ENCODE data around the gene ZNF296. TPM values are rescaled to one million over a fixed set of nuclear protein-coding genes. Genes with fewer than 3 reads are reported as not detected.

Gene ZNF296
- total RNA-seq, 1 donor from 2014 or later: 3.0 TPM

DNA sequence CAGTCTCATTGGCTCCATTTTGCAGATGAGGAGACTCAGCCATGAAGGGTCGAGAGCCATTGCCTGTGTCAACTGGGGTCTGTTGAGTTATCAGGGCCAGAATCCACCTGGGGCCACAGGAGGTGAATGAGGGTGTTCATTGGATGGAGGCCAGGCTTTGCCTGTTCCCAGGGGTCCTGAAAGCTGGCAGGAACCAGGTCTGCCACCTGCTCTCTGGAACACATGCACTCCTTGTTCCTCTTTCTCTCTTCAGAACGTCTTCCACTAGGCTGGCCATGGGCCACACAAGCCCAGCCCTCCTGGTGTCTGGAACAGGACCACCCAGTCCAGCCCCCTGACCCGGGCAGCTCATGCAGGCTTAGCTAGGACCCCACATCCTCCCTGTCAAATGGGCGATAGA lies 37.8 kb upstream of the ZNF296 start:
- Histone ChIP-seq H3K9ac (ENCODE audit: low read length) (no peak overlapping the region), H3K4me3 (ENCODE audit: insufficient read depth, low read depth, low read length) (no peak overlapping the region), H3K4me1 (ENCODE audit: insufficient read depth, low read length) (no peaks in the 10 kb centered on the region), H4K20me1 (ENCODE audit: insufficient read depth, low read length) (peaks cover 98% of the 10 kb centered on the region), H3K36me3 (ENCODE audit: insufficient read depth, low read length) (no peaks in the 10 kb centered on the region), H3K4me2 (ENCODE audit: low read length) (no peak overlapping the region), H2AFZ (ENCODE audit: low read depth, low read length) (no peak overlapping the region), H3K27me3 (ENCODE audit: insufficient read depth, low read length) (no peaks in the 10 kb centered on the region), H3K79me2 (ENCODE audit: insufficient read depth, low read length) (peaks cover 90% of the 10 kb centered on the region), H3K9me3 (ENCODE audit: insufficient read depth, low read depth, low read length) (no peaks in the 10 kb centered on the region), H3K27ac (ENCODE audit: low read depth, low read length) (no peak overlapping the region)
- no peak overlapping the region for H3K27ac Mint-ChIP-seq (ENCODE audit: unreplicated experiment)
- TF ChIP-seq, protein P1, sequence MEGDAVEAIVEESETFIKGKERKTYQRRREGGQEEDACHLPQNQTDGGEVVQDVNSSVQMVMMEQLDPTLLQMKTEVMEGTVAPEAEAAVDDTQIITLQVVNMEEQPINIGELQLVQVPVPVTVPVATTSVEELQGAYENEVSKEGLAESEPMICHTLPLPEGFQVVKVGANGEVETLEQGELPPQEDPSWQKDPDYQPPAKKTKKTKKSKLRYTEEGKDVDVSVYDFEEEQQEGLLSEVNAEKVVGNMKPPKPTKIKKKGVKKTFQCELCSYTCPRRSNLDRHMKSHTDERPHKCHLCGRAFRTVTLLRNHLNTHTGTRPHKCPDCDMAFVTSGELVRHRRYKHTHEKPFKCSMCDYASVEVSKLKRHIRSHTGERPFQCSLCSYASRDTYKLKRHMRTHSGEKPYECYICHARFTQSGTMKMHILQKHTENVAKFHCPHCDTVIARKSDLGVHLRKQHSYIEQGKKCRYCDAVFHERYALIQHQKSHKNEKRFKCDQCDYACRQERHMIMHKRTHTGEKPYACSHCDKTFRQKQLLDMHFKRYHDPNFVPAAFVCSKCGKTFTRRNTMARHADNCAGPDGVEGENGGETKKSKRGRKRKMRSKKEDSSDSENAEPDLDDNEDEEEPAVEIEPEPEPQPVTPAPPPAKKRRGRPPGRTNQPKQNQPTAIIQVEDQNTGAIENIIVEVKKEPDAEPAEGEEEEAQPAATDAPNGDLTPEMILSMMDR (IDR thresholded peaks at IDR 0.05; ENCODE audit: insufficient read depth, low read depth, low read length): no peak
- no peak for TF ChIP-seq EZH2 (IDR thresholded peaks at IDR 0.05; ENCODE audit: insufficient read depth, low read length)
- FAIRE-seq: no peak
- no peak for DNase-seq (ENCODE audit: low read depth)
- H3K9me3 Mint-ChIP-seq (ENCODE audit: unreplicated experiment): peaks cover 2% of the 10 kb centered on the region
- no peaks in the 10 kb centered on the region for H3K27me3 Mint-ChIP-seq (ENCODE audit: low read depth, unreplicated experiment)
- H3K4me3 Mint-ChIP-seq (ENCODE audit: unreplicated experiment): no peak overlapping the region
- H3K4me1 Mint-ChIP-seq (ENCODE audit: low read depth, unreplicated experiment): peaks cover 8% of the 10 kb centered on the region
- no peaks in the 10 kb centered on the region for H3K36me3 Mint-ChIP-seq (ENCODE audit: low read depth, unreplicated experiment)

DNA sequence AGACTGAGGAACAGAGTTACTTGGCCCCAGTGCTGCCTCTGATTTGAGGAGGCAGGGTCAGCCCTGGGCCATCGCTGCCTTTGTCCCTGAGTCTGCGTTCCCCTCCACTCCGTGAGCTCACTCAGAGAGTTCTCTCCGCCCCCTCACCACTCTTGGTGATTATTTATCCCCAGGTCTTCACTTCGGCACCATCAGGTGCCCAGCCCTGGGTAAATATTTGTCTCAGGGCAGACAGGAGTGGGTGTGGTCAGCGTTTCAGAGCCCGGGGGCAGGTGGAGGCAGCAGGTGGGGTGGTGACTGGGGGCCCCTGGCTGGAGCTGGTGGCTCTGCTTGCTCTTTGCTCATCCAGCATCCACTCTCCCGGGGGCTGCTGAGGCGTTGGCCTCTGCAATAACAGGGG lies 37.4 kb upstream of the ZNF296 start:
- no peaks in the 10 kb centered on the region for H3K4me1 ChIP-seq (ENCODE audit: insufficient read depth, low read length)
- Mint-ChIP-seq H3K4me3 (ENCODE audit: unreplicated experiment) (no peak overlapping the region), H3K4me1 (ENCODE audit: low read depth, unreplicated experiment) (peaks cover 8% of the 10 kb centered on the region), H3K9me3 (ENCODE audit: unreplicated experiment) (peaks cover 2% of the 10 kb centered on the region), H3K36me3 (ENCODE audit: low read depth, unreplicated experiment) (no peaks in the 10 kb centered on the region), H3K27ac (ENCODE audit: unreplicated experiment) (no peak overlapping the region), H3K27me3 (ENCODE audit: low read depth, unreplicated experiment) (no peaks in the 10 kb centered on the region)
- no peak for FAIRE-seq
- DNase-seq (ENCODE audit: low read depth): no peak
- no peaks in the 10 kb centered on the region for H3K9me3 ChIP-seq (ENCODE audit: insufficient read depth, low read depth, low read length)
- H3K27me3 ChIP-seq (ENCODE audit: insufficient read depth, low read length): no peaks in the 10 kb centered on the region
- TF ChIP-seq EZH2 (IDR thresholded peaks at IDR 0.05; ENCODE audit: insufficient read depth, low read length): no peak
- TF ChIP-seq, protein P1 (IDR thresholded peaks at IDR 0.05; ENCODE audit: insufficient read depth, low read depth, low read length): no peak
- no peak overlapping the region for H3K27ac ChIP-seq (ENCODE audit: low read depth, low read length)
- no peak overlapping the region for H3K9ac ChIP-seq (ENCODE audit: low read length)
- H3K79me2 ChIP-seq (ENCODE audit: insufficient read depth, low read length): peaks cover 95% of the 10 kb centered on the region
- no peak overlapping the region for H2AFZ ChIP-seq (ENCODE audit: low read depth, low read length)
- no peaks in the 10 kb centered on the region for H3K36me3 ChIP-seq (ENCODE audit: insufficient read depth, low read length)
- H3K4me2 ChIP-seq (ENCODE audit: low read length): no peak overlapping the region
- H3K4me3 ChIP-seq (ENCODE audit: insufficient read depth, low read depth, low read length): no peak overlapping the region
- peaks cover 98% of the 10 kb centered on the region for H4K20me1 ChIP-seq (ENCODE audit: insufficient read depth, low read length)

DNA sequence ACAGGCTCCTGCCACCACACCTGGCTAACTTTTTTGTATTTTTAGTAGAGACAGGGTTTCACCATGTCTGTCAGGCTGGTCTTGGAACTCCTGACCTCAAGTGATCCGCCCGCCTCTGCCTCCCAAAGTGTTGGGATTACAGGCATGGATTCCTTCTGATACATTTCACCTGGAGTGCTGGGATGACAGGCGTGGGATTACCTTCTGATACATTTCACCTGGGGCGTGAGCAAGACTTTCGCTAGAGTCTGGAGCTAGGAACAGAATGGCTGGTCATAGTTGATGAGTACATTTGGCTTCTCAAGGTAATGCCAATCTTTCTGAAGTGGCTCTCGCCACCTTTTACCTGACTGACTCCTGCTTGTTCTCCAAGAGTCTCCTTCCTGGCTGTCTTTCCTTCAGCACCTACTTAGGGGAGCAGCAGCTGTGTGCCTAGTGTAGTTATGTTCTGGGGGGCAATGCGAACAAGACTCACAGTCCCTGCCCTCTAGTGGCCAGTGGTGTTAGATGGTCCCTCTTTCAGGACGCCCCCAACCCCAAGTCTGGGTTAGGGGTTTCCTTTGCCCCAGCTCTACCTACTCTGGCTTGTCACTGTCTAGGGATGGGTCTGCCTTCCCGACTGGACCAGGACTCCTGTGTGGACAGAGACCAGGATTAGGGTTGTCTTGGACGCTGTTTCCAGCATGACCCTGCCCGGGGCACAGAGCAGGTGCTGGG lies 36.0 kb upstream of the ZNF296 start:
- Mint-ChIP-seq H3K36me3 (ENCODE audit: low read depth, unreplicated experiment) (no peaks in the 10 kb centered on the region), H3K4me3 (ENCODE audit: unreplicated experiment) (no peak overlapping the region), H3K9me3 (ENCODE audit: unreplicated experiment) (peaks cover 2% of the 10 kb centered on the region), H3K27ac (ENCODE audit: unreplicated experiment) (no peak overlapping the region), H3K4me1 (ENCODE audit: low read depth, unreplicated experiment) (peaks cover 5% of the 10 kb centered on the region), H3K27me3 (ENCODE audit: low read depth, unreplicated experiment) (no peaks in the 10 kb centered on the region)
- no peak overlapping the region for H3K4me3 ChIP-seq (ENCODE audit: insufficient read depth, low read depth, low read length)
- H3K9me3 ChIP-seq (ENCODE audit: insufficient read depth, low read depth, low read length): no peaks in the 10 kb centered on the region
- no peak for TF ChIP-seq EZH2 (IDR thresholded peaks at IDR 0.05; ENCODE audit: insufficient read depth, low read length)
- TF ChIP-seq, protein P1 (IDR thresholded peaks at IDR 0.05; ENCODE audit: insufficient read depth, low read depth, low read length): no peak
- H3K4me1 ChIP-seq (ENCODE audit: insufficient read depth, low read length): no peaks in the 10 kb centered on the region
- no peaks in the 10 kb centered on the region for H3K36me3 ChIP-seq (ENCODE audit: insufficient read depth, low read length)
- H3K27ac ChIP-seq (ENCODE audit: low read depth, low read length): no peak overlapping the region
- H4K20me1 ChIP-seq (ENCODE audit: insufficient read depth, low read length): peaks cover 98% of the 10 kb centered on the region
- DNase-seq (ENCODE audit: low read depth) (no peak), FAIRE-seq (no peak)
- no peak overlapping the region for H2AFZ ChIP-seq (ENCODE audit: low read depth, low read length)
- H3K27me3 ChIP-seq (ENCODE audit: insufficient read depth, low read length): no peaks in the 10 kb centered on the region
- H3K79me2 ChIP-seq (ENCODE audit: insufficient read depth, low read length): peaks cover 95% of the 10 kb centered on the region
- no peak overlapping the region for H3K4me2 ChIP-seq (ENCODE audit: low read length)
- no peak overlapping the region for H3K9ac ChIP-seq (ENCODE audit: low read length)
